GM19238 (cell line): ENCODE results near the gene RAMACL.
"Not testable (repeated sequence)": the region's sequence is repeated elsewhere in the genome, so short reads cannot be mapped to it uniquely, and the experiment has no call there.

Source experiments
- DNase-seq: peaks from one replicate; pipeline ENCODE4 v3.0.0; 2011; ENCODE audit warnings: low spot score; ENCODE audit not compliant: insufficient read length

The RAMACL gene

GRCh38 chr6:166586424-166587156 is at the start of gene RAMACL:
Gene RAMACL (minus strand): TSS chr6:166586678. CDS start chr6:166586477, 201 bp downstream.
- peak; percentile 78 for DNase-seq

GRCh38 chr6:166635013-166635970 is 48.8 kb upstream of the RAMACL start:
- no peak for DNase-seq

GRCh38 chr6:166634581-166634980 is 48.1 kb upstream of the RAMACL start:
- not testable (repeated sequence) for DNase-seq

GRCh38 chr6:166633732-166634535 is 47.5 kb upstream of the RAMACL start:
- no peak for DNase-seq

- DNase-seq, result no peak
Measured at GRCh38 chr6:166632731-166633130, 46.3 kb upstream of the RAMACL start.

GRCh38 chr6:166630462-166630861 is 44.0 kb upstream of the RAMACL start:
- no peak for DNase-seq

GRCh38 chr6:166629628-166630027 is 43.1 kb upstream of the RAMACL start:
- DNase-seq, result no peak

- DNase-seq, result peak; percentile 51
Measured at GRCh38 chr6:166627875-166628801, 41.7 kb upstream of the RAMACL start.

GRCh38 chr6:166627033-166627874 is 40.8 kb upstream of the RAMACL start, which contains the start of gene RPS6KA2:
Gene RPS6KA2 (minus strand): TSS chr6:166627251. CDS start chr6:166627019, 232 bp downstream.
- peak; percentile 92 for DNase-seq

GRCh38 chr6:166626177-166627032 is 39.9 kb upstream of the RAMACL start:
- DNase-seq, result no peak

- no peak for DNase-seq
Measured at GRCh38 chr6:166625356-166625755, 38.9 kb upstream of the RAMACL start.

- DNase-seq, result no peak
Measured at GRCh38 chr6:166624275-166624674, 37.8 kb upstream of the RAMACL start.

- DNase-seq, result no peak
Measured at GRCh38 chr6:166623318-166623717, 36.8 kb upstream of the RAMACL start.

- no peak for DNase-seq
Measured at GRCh38 chr6:166621114-166621540, 34.6 kb upstream of the RAMACL start.

GRCh38 chr6:166620478-166621113 is 34.1 kb upstream of the RAMACL start:
- no peak for DNase-seq

- no peak for DNase-seq
Measured at GRCh38 chr6:166619912-166620311, 33.4 kb upstream of the RAMACL start.

- DNase-seq, result no peak
Measured at GRCh38 chr6:166618866-166619761, 32.6 kb upstream of the RAMACL start.
